A549 (cell line): Measurements from ENCODE around the gene ACOXL. TPM values are rescaled to one million over a fixed set of nuclear protein-coding genes. Genes with fewer than 3 reads are reported as not detected.
A peak's percentile ranks its signal among the peaks of the same experiment; 100 is the strongest.

Source experiments
- ATAC-seq, 2 experiments: fragments of 200-7000 bp in 1 of 2; fragments of >200 bp in 1 of 2; cut with Nextera tagmentation in 1 of 2; cut with Tn5 transposase in 1 of 2; 3 replicates each; pipeline versions ENCODE4 v1.8.0 to v1.9.1; 2018 to 2020; ENCODE audit warnings: mild to moderate bottlenecking in 1 of 2, moderate library complexity in 1 of 2
- CTCF ChIA-PET: fragments of 300-600 bp; sonication (Branson Sonifier 250); formaldehyde crosslinking; extraction: SDS; loops from one replicate; lab custom pipeline; 2021; ENCODE audit warnings: antibody characterized with exemption, inconsistent platforms; lab: Yijun Ruan, JAX
- POLR2A ChIA-PET: fragments of 350-600 bp; formaldehyde crosslinking; extraction: SDS; loops from one replicate; lab custom pipeline; 2021; ENCODE audit warnings: antibody characterized with exemption, inconsistent platforms; lab: Yijun Ruan, JAX
- DNase-seq, 2 experiments: peaks; one replicate each; pipeline versions ENCODE4 v3.0.0 to v3.0.0-alpha.2; 2011 to 2016; ENCODE audit warnings: low read depth in 1 of 2, low spot score in 1 of 2
- FAIRE-seq: peaks from 2 replicates; lab custom pipeline; 2011; peaks lifted over from hg19 to GRCh38; lab: Jason Lieb, UNC
- H3K27ac ChIP-seq, 2 experiments: fragments of >200 bp; sonication (Bioruptor Twin); formaldehyde crosslinking; 3 replicates each; pipeline ENCODE4 v1.5.1; 2016 to 2017
- H3K4me1 ChIP-seq: fragments of >200 bp; sonication (Bioruptor Twin); formaldehyde crosslinking; 3 replicates; pipeline ENCODE4 v1.6.1; 2016
- H3K4me2 ChIP-seq: fragments of >200 bp; sonication (Bioruptor Twin); formaldehyde crosslinking; 3 replicates; pipeline ENCODE4 v1.6.1; 2016
- H3K4me3 ChIP-seq: fragments of >200 bp; sonication (Bioruptor Twin); formaldehyde crosslinking; 3 replicates; pipeline ENCODE4 v1.5.1; 2016
- H3K9me3 ChIP-seq: fragments of >200 bp; sonication (Bioruptor Twin); formaldehyde crosslinking; 3 replicates; pipeline ENCODE4 v1.6.1; 2016
- ATOH8 ChIP-seq: fragments of 250-450 bp; sonication (Bioruptor Pico); IDR thresholded peaks from 2 replicates; pipeline ENCODE4 v1.5.0; 2020; ENCODE audit warnings: low read depth, mild to moderate bottlenecking, moderate library complexity
- BCL3 ChIP-seq: fragments of >200 bp; sonication (Bioruptor Twin); formaldehyde crosslinking; IDR thresholded peaks from 3 replicates; pipeline ENCODE4 v1.6.1; 2016
- CBX2 ChIP-seq: fragments of 200-600 bp; sonication (generic); IDR thresholded peaks from 2 replicates; pipeline ENCODE4 v1.6.1; 2016; ENCODE audit warnings: low read depth, mild to moderate bottlenecking, borderline replicate concordance
- ELK1 ChIP-seq: fragments of 150-350 bp; IDR thresholded peaks from 2 replicates; pipeline ENCODE4 v1.6.1; 2014; ENCODE audit warnings: low read depth, mild to moderate bottlenecking, low read length
- EP300 ChIP-seq, 2 experiments: fragments of >200 bp; sonication (Bioruptor Twin); formaldehyde crosslinking; IDR thresholded peaks; 2 replicates in 1 of 2; 3 replicates in 1 of 2; pipeline ENCODE4 v1.6.1; 2016 to 2017
- FOSL2 ChIP-seq, 2 experiments: fragments of 450-650 bp in 1 of 2; fragments of >200 bp in 1 of 2; sonication (Bioruptor Twin) in 1 of 2; formaldehyde crosslinking; IDR thresholded peaks; 2 replicates each; pipeline versions ENCODE4 v1.5.0 to v1.6.1; 2016 to 2020; ENCODE audit warnings: mild to moderate bottlenecking in 1 of 2, moderate library complexity in 1 of 2
- FOXS1 ChIP-seq: fragments of 250-450 bp; sonication (Bioruptor Pico); IDR thresholded peaks from 2 replicates; pipeline ENCODE4 v1.5.0; 2020; ENCODE audit warnings: mild to moderate bottlenecking, moderate library complexity
- HMGXB4 ChIP-seq: fragments of 250-450 bp; sonication (Bioruptor Pico); IDR thresholded peaks from 2 replicates; pipeline ENCODE4 v1.5.0; 2021; ENCODE audit warnings: mild to moderate bottlenecking, moderate library complexity, borderline replicate concordance
- HOXB5 ChIP-seq: fragments of 250-450 bp; sonication (Bioruptor Pico); IDR thresholded peaks from 2 replicates; pipeline ENCODE4 v1.5.0; 2020; ENCODE audit warnings: mild to moderate bottlenecking, moderate library complexity
- MYC ChIP-seq: IDR thresholded peaks from 2 replicates; pipeline ENCODE4 v1.6.1; 2012; ENCODE audit warnings: mild to moderate bottlenecking, inconsistent platforms, low read length, improper control_type of control experiment, borderline replicate concordance
- NR3C1 ChIP-seq: fragments of >200 bp; sonication (Bioruptor Twin); formaldehyde crosslinking; IDR thresholded peaks from 3 replicates; pipeline ENCODE4 v1.6.1; 2017
- POLR2A ChIP-seq: IDR thresholded peaks from 2 replicates; pipeline ENCODE4 v1.6.1; 2012; ENCODE audit warnings: mild to moderate bottlenecking, low read length
- POLR2AphosphoS2 ChIP-seq: conservative IDR thresholded peaks from 2 replicates; pipeline ENCODE4 v1.6.1; 2012; ENCODE audit warnings: low read length, improper control_type of control experiment, inconsistent platforms
- RAD21 ChIP-seq, 2 experiments: fragments of >200 bp in 1 of 2; sonication (Bioruptor Twin) in 1 of 2; formaldehyde crosslinking in 1 of 2; IDR thresholded peaks in 1 of 2; conservative IDR thresholded peaks in 1 of 2; 2 replicates in 1 of 2; 3 replicates in 1 of 2; pipeline ENCODE4 v1.6.1; 2012 to 2018; ENCODE audit warnings: inconsistent platforms in 1 of 2
- RARB ChIP-seq: fragments of 250-450 bp; sonication (Bioruptor Pico); IDR thresholded peaks from 2 replicates; pipeline ENCODE4 v1.8.0; 2021; ENCODE audit warnings: mild to moderate bottlenecking, moderate library complexity
- SMC3 ChIP-seq: fragments of >200 bp; sonication (Bioruptor Twin); formaldehyde crosslinking; IDR thresholded peaks from 3 replicates; pipeline ENCODE4 v1.6.1; 2018; ENCODE audit warnings: inconsistent platforms
- SREBF2 ChIP-seq: fragments of 450-650 bp; IDR thresholded peaks from 2 replicates; pipeline ENCODE4 v1.6.1; 2014; ENCODE audit warnings: mild to moderate bottlenecking, moderate library complexity
- TFCP2L1 ChIP-seq: fragments of 250-450 bp; sonication (Bioruptor Pico); IDR thresholded peaks from 2 replicates; pipeline ENCODE4 v1.5.0; 2021; ENCODE audit warnings: mild to moderate bottlenecking
- ZC3H11A ChIP-seq: fragments of 450-650 bp; IDR thresholded peaks from 2 replicates; pipeline ENCODE4 v1.6.1; 2014; ENCODE audit warnings: antibody characterized with exemption, mild to moderate bottlenecking
- WGBS: methylation state at CpG from one replicate; pipeline ENCODE4 v1.1.6; 2017; ENCODE audit errors: missing lambda C conversion rate; 5-methylcytosine and 5-hydroxymethylcytosine counted together
- polyA plus RNA-seq, 4 experiments: library from polyadenylated mRNA; depleted of rRNA in 3 of 4; stranded (reverse); fragments of >200 nt; fragmentation: RNase III in 1 of 4; extraction: RNeasy Plus Mini Kit Qiagen cat#74134 plus additional on column Dnase treatment in 1 of 4; gene quantifications; 2 replicates in 3 of 4; 3 replicates in 1 of 4; pipeline ENCODE4 v1.2.3, GENCODE V29; 2011 to 2017
- TF ChIP-seq, protein P1 (sequence below): IDR thresholded peaks from 2 replicates; pipeline ENCODE4 v1.6.1; 2012
- TF ChIP-seq, protein P2 (sequence below): fragments of 200-600 bp; sonication (generic); IDR thresholded peaks from 2 replicates; pipeline ENCODE4 v1.6.1; 2016; ENCODE audit warnings: antibody characterized with exemption, mild to moderate bottlenecking, moderate library complexity
- TF ChIP-seq, protein P3 (sequence below): IDR thresholded peaks from 2 replicates; pipeline ENCODE4 v1.6.1; 2012; ENCODE audit warnings: low read depth, borderline replicate concordance

ACOXL gene
- polyA plus RNA-seq, 2 of the 4 experiments (the other 2 are of a cell fraction) = not detected

DNA sequence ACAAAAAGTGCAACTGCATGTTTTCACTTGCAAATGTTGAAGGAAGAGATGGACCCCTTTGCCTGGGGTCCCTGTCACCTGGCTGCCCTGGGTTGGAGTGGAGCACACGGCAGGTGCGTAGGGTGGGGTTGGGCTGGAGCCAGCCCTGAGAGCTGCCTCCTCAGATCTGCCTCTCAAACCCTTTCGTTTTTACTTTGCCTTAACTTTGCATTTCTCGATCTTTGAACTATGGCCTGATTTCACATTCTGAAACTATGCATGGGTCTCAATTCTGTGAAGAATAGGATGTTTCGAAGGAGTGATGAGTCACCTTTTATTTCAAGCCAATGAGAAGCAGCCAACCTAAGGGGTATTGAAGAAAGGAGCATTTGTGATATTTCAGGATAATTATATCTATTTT, 132.8 kb downstream of the ACOXL start:
- Histone ChIP-seq H3K9me3 (no peaks in the 10 kb centered on the region), H3K4me2 (no peak overlapping the region), H3K4me1 (no peaks in the 10 kb centered on the region), H3K27ac (no peak overlapping the region)
- FAIRE-seq (no peak), ATAC-seq (no peak)
- POLR2A ChIA-PET = no interaction called here
- CTCF ChIA-PET = no interaction called here
- TF ChIP-seq TFCP2L1 (CRISPR knock-in tag) = no peak
- no peak for TF ChIP-seq HOXB5
- no peak for TF ChIP-seq FOSL2 (IDR thresholded peaks at IDR 0.05)
- TF ChIP-seq FOSL2 (CRISPR knock-in tag; IDR thresholded peaks at IDR 0.05) = peak; percentile 59
- no peak for TF ChIP-seq ELK1
- TF ChIP-seq EP300 (IDR thresholded peaks at IDR 0.05) = no peak
- no peak for TF ChIP-seq MYC
- no peak for TF ChIP-seq RAD21 (conservative IDR thresholded peaks at IDR 0.05 in 1 of 2, IDR thresholded peaks at IDR 0.05 in 1 of 2)
- no peak for TF ChIP-seq ATOH8 (CRISPR knock-in tag)
- TF ChIP-seq CBX2 = no peak
- TF ChIP-seq, all 56 proteins: peak for 1
- WGBS = 54% methylated on average over 5 of the region's 5 CpGs
- no peak for DNase-seq
- no peak overlapping the region for H3K4me3 ChIP-seq

- no peak for ATAC-seq
- TF ChIP-seq SREBF2 (no peak), NR3C1 (no peak), SMC3 (no peak), POLR2A (no peak), HMGXB4 (CRISPR knock-in tag) (no peak), POLR2AphosphoS2 (no peak), BCL3 (no peak), ELK1 (no peak), TFCP2L1 (CRISPR knock-in tag) (no peak), RARB (CRISPR knock-in tag) (no peak), FOXS1 (CRISPR knock-in tag) (no peak), ZC3H11A (no peak), ATOH8 (CRISPR knock-in tag) (no peak)
- TF ChIP-seq, protein P1, sequence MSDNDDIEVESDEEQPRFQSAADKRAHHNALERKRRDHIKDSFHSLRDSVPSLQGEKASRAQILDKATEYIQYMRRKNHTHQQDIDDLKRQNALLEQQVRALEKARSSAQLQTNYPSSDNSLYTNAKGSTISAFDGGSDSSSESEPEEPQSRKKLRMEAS = no peak
- TF ChIP-seq, protein P2, sequence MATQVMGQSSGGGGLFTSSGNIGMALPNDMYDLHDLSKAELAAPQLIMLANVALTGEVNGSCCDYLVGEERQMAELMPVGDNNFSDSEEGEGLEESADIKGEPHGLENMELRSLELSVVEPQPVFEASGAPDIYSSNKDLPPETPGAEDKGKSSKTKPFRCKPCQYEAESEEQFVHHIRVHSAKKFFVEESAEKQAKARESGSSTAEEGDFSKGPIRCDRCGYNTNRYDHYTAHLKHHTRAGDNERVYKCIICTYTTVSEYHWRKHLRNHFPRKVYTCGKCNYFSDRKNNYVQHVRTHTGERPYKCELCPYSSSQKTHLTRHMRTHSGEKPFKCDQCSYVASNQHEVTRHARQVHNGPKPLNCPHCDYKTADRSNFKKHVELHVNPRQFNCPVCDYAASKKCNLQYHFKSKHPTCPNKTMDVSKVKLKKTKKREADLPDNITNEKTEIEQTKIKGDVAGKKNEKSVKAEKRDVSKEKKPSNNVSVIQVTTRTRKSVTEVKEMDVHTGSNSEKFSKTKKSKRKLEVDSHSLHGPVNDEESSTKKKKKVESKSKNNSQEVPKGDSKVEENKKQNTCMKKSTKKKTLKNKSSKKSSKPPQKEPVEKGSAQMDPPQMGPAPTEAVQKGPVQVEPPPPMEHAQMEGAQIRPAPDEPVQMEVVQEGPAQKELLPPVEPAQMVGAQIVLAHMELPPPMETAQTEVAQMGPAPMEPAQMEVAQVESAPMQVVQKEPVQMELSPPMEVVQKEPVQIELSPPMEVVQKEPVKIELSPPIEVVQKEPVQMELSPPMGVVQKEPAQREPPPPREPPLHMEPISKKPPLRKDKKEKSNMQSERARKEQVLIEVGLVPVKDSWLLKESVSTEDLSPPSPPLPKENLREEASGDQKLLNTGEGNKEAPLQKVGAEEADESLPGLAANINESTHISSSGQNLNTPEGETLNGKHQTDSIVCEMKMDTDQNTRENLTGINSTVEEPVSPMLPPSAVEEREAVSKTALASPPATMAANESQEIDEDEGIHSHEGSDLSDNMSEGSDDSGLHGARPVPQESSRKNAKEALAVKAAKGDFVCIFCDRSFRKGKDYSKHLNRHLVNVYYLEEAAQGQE = no peak
- TF ChIP-seq, protein P3, sequence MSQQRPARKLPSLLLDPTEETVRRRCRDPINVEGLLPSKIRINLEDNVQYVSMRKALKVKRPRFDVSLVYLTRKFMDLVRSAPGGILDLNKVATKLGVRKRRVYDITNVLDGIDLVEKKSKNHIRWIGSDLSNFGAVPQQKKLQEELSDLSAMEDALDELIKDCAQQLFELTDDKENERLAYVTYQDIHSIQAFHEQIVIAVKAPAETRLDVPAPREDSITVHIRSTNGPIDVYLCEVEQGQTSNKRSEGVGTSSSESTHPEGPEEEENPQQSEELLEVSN = no peak
- CTCF ChIA-PET = interaction anchor here (0.5 to 0.6 kb wide), 2 partner anchors 54 to 313 kb away, joined by 3 read pairs; no protein-coding TSS in a partner anchor
- no peak overlapping the region for H3K4me3 ChIP-seq
- H3K27ac ChIP-seq = no peak overlapping the region
- no peak for DNase-seq
- WGBS = 75% methylated on average over 7 of the region's 7 CpGs
- H3K4me1 ChIP-seq = no peaks in the 10 kb centered on the region
- POLR2A ChIA-PET = no interaction called here
- FAIRE-seq = no peak
- H3K4me2 ChIP-seq = no peak overlapping the region
- no peaks in the 10 kb centered on the region for H3K9me3 ChIP-seq
These were observed 133.7 kb downstream of the ACOXL start for GRCh38 chr2:110866045-110866444.
